Superior temporal gyrus (tissue), 1 donor: ENCODE results near the gene RPS23.
"Not testable (repeated sequence)": the region's sequence is repeated elsewhere in the genome, so short reads cannot be mapped to it uniquely, and the experiment has no call there.

Source experiments
- DNase-seq: peaks from one replicate; pipeline ENCODE4 v3.0.0-alpha.2; 2016; ENCODE audit errors: extremely low spot score

The RPS23 gene

DNA sequence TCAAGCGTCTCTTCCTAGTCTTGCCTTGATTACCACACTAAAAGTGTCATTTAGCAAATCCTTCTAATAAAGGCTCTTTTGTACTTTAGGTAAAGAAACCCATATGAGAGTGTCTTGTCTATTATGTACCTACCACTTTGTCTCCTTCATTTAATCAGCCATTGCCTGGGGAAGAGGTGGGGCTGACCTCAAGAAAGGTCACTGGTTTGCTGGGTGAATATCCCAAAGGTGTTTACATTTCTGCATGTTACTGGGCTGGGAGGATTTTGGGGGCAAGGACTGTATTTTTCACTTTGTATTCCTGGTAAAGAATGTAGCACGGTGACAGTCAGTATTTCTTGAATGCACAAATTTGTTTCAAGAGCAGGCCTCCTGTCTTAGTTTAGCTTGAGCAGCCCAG, 11.9 kb upstream of the RPS23 start:
- DNase-seq, result no peak

DNA sequence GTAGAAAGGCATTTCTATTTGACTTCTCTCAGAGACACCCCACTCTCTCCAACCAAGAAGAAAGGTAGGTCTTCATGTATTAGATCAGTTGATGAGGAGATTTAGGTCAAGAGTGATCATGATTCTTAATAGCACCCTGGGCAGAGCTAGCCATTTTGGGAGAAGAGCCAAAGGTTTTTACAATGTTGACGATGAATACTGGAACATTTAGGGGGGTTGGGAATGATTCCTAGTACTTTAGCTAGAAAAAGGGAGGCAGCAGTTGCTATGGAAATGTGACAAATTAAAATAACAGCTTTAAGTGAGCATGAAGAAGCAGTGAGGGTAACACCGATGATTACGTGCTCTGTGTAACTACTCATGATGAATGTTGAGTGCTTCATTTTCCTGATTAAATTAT, 9.5 kb upstream of the RPS23 start:
- peak; percentile 57 for DNase-seq

DNA sequence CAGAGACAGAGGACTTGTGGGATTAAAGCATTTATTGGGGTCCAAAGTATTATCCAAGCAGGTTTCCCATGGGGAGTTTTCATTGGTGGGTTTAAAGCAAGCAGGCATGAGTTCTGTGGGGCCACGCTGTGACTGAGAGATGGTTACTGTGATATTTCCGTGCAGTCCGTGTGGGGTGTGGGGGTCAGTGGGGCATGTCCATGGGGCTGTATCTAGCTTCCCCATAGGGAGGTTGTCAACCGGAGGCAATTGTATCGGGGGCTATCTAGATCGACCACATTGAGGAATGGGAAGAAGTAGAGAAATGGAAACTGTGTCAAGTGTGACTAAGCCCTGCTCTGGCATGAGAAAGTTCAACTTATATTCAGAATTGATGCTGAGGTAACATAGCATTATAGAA, 7.1 kb upstream of the RPS23 start:
- DNase-seq, result no peak

DNA sequence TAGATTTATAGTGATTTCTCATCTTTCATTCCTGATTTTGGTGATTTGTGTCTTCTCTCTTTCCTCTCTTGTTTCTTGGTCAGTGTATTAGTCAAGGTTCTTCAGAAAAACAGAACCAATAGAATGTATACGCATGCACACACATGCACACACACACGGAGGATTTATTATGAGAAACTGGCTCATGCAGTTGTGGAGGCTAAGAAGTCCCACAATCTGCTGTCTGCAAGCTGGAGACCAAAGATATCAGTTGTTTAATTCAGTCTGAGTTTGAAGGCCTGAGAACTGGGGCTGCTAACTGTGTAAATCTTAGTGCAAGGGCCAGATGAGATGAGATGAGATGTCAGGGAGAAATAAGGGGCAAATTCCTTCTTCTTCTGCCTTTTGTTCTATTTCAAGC, 5.7 kb upstream of the RPS23 start:
- DNase-seq, result no peak

DNA sequence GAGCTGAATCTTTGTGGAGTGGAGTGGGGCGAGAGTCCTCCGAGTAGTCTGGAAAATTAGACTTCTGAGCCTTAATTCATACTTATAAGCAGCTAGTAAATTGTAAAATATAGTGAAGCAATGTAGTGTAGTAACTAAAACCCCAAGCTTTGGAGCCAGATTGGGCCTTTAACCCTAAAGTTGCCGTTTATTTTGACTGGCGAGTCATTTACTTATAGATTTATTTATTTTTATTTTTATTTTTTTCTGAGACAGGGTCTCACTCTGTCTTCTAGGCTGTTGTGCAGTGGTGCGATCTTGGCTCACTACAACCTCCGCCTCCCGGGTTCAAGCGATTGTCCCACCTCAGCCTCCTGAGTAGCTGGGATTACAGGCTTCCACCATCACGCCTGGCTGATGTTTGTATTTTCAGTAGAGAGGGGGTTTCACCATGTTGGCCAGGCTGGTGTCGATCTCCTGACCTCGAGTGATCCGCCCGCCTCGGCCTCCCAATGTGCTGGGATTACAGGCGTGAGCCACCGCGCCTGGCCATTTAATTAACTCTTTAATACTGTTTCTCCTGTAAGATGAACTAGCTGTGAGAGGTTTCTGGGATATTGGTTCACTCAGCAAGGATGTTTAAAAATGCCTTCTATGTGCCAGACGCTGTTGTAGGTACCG, 687 bp upstream of the RPS23 start:
- no peak for DNase-seq

DNA sequence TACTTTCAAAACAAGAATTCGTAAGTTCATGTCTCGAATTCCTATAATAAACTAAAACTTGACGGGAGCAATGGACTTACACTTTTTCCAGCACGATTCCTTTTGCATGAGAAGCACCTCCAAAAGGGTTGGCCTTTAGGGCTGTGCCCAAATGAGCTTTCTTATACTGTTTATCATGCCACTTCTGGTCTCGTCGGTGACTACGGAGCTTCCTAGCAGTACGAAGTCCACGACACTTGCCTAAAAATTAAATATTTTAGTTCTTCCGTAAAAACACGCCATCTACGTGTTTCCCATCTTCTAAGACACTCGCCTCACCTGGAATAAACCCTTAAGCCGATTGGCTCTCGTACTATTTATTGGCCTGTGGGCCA, 554 bp downstream of the RPS23 start:
- no peak for DNase-seq

DNA sequence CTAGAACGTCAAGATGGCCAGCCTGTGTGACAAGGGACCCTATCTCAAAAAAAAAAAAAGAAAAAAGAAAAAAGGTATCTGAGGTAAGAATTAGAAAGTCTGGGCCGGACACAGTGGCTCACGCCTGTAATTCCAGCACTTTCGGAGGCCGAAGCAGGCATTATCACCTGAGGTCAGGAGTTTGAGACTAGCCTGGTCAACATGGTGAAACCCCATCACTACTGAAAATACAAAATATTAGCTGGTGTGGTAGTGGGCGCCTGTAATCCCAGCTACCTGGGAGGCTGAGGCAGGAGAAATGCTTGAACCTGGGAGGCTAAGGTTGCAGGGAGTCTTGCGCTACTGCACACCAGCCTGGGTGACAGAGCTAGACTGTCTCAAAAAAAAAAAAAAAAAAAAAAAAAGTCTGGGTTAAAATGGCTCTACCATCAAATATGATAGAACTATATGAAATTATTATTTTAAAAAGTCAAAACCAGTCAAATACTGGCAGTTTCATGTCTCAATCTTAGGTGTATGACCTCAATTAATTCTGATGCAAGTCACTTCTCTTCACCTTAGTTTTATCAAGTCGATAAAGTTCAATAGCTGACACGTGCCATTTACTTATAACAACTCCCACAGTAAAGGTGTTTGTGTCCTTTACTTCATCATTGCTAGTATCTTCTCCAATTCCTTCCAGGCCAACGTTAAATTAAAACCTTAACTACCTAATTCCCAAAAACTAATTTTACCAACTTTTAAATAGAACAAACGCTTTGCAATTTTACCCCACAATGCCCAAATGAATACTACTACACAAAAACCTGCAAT, 1.1 kb downstream of the RPS23 start:
- no peak for DNase-seq

DNA sequence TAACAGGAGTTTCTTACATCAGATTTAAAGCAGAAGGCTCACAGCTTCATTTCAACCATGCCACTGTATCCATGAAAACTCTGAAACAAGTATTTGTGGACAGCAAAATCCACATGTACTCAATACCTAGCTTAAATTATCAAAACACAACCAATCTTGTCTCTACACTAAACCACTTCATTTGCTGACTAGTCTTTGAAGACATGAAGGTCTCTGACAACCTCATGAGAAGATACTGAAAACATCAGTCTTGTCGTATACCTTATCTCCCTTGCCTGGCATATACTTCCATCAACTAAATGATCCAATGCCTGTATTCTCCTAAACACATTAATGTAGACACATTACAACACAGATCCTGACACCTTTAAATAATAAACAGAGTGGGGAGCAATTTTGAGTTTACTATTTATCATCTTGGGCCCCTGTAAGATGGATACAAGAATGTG, 2.9 kb downstream of the RPS23 start:
- DNase-seq, result no peak

DNA sequence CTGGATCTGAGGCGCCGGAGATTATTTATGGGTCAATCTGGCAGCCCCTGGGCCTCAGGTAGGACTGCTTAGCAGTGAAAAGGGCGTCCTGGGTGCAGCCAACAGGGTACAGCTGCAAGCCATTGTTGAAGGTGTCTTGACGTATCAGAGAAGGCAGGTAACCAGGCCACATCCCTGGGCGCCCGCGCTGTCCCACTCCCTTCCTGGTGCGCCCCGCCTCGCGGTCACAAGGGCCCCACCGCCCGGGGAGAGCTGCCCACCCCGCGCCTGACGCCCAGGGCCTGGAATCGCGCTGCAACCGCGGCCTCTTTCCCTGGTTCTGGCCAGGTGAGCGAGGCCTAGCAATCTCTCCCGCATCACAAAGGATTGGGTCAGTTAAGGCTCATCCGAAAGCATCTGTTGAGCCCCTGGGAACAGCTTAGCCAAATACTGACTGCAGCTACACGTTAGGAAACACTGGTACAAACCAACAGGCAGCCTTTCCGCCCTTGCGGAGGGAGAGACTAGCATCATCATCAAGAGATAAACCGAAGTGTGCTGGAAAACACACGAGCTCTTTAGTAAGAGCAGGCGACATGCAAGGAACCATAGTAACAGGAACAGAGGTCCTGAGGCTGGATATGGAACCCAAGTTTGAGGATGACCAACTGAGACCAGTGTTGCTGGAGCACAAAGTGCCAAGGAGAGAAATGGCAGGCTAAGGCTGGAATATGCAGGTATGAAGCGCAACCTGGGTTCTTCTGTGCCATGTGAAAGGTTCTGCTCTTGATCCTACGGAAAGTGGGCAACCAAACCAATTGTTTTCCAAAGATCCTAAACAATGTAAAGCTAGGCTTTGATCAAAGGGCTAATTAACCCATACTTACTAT, 3.6 kb downstream of the RPS23 start:
- no peak for DNase-seq

DNA sequence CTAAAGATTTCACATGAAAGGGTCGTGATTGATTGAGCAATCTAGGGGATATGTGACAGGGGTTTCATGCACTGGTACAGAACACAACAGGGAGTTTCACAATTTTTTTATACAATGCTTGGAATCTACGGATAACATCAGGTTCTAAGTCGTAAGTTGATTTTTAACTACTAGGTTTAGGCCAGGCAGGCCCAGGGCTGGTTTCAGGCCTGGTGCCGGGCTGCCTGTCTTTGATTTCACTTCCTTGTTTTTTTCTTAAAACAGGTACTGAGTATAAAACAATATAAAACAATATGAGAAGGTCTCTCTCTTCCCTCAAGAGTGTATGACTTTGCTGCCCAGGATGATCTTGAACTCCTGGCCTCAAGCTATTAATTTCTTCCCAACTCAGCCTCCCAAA, 4.7 kb downstream of the RPS23 start:
- DNase-seq, result not testable (repeated sequence)

DNA sequence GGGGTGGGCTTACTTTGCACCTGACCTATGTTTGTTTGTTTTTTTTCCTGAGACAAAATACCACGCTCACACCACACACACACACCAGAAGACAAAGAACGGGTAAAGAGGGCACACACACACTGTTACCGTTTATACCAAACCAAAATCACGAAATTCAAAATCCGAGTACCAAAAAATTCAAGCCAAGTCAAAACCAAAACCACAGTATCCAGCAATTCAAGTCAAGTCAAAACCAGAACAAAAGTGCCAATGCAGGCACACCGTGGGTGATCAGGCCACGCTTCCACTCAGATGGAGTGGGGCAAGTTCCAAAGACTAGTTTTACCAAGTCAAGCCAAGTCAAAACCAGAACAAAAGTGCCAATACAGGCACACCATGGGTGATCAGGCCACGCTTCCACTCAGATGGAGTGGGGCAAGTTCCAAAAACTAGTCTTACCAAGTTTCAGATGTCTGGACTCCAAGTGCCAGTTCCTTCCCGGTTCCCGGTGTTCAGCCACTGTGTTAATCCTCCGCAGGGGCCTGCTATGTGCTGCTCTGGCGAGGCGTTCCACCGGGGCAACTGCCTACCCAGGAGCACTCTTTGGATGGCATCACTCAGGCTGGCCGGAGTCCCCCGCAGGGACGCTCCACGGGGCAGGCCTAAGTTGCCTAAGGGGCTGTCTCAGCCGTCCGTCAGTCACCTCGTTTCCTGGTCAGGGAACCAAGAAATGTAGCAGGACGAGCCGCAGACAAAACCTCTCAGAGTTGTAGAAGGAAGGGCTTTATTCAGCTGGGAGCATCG, 5.4 kb downstream of the RPS23 start:
- DNase-seq, result not testable (repeated sequence)

DNA sequence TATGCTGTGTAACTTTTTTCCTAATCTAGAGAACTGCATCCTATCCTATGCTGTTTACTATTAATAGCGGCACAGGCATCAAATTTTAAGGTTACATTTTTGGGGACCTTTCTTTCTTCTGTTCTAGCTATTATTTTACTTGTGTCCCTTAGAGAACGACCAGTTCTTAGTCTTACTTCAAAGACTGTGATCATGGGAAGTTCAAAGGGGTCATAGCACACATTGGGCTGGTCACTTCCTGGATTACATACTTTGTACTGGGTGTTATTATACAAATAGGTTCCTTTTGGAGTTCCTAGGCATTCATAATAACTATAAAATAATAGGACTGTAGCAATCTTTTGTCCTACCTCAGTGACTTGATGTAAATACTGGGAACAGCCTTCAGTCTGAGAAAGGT, 8.8 kb downstream of the RPS23 start:
- not testable (repeated sequence) for DNase-seq

DNA sequence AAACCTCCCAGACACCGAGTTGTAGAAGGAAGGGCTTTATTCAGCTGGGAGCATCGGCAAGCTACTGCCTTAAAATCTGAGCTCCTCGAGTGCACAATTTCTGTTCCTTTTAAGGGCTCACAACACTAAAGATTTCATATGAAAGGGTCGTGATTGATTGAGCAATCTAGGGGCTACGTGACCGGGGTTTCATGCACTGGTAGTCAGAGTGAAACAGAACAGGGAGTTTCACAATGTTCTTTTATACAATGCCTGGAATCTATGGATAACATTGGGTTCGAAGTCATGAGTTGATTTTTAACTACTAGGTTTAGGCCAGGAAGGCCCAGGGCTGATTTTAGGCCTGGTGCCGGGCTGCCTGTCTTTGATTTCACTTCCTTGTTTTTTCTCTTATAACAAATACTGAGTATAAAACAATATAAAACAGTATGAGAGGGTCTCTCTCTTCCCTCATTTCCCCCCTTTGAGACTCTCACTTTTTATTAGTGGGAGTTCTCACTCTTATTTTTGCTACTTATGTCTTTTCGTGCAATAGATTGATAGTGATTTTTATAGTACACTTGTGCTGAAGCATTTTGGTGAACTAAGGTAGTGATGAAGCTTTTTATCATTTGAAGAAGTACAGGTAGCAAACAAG, 10.7 kb downstream of the RPS23 start:
- not testable (repeated sequence) for DNase-seq

DNA sequence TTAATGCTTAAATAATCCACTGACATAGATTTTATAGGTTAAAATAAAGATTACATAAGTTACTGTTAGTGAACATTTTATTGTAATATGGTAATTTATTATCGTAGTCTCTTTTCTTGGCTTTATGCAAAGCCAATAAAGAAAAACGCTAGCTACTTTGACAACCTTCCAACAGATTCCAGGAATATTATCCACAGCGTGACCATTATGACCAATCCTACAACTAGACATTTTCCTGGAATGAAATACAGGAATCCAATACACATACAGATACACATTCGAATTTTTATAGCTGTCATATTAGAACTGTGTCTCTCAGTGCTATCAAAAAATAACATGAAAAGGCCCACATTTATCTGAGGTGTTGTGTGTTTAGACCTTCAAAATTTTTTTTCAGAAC, 13.1 kb downstream of the RPS23 start:
- DNase-seq, result no peak

DNA sequence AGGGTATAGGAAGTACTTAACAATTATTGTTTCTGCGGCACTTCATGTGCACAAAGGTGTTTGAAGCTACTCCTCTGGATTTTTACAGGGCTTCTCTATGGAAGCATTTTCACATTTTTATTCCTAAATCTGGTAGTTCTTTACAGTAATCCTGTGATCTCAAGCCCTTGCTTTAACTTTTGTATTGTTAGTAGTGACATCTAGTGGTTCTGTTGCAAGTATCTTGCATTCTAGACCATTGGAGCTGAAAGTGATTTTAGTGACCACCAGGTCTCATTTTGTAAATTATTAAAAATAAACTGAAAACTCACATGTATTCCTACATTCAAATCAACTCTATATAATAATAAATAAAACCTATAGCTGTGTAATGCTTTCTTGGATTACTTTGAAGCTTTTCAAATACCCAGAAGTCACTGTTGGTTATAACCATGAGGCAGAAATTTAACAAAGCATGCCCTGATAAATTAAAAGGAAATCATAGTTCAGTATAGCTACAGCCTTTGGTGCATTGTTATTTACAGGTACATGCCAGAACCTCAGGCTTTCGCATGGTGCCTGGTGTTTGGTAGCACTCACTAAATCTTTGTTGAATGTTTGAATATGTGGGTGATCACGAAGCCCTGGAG, 18.9 kb downstream of the RPS23 start:
- peak; percentile 72 for DNase-seq

DNA sequence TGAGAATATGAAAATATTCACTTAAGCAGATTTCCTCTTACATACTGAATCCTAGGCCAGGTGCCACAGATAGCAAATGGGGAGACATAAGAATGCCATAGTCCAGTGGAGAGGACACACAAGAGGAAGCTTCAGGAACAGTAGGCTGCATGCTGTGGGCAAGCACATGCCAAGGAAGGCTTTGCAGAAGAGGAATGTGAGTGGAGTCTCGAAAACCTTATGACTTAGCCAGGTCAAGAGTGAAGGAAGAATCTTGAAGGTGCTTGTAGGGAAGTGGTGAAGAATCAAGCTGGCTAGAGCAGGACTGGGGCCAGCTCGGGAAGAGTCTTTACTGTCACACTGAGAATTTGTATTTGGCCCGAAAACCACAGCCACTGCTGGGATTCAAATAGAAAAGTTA, 20.4 kb downstream of the RPS23 start:
- DNase-seq, result no peak

DNA sequence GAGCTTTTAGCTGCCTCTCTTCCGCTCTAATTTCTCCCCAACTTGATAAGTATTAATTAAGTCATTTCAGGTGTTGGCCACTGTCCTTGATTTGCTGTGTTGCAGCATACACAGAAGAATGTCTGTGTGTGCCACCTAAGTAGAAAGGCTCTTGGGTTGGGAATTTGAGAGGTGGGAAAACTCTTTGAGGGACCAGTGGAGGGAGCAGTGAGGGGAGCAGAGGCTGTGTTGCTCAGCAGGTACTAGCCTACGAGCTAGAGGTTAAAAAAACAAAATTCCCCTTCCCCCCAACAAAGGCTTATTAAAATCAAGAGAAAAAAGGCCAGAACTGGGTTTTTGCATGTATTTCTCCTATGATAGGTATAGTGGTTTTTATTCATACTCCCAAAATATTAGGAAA, 20.9 kb downstream of the RPS23 start:
- no peak for DNase-seq

DNA sequence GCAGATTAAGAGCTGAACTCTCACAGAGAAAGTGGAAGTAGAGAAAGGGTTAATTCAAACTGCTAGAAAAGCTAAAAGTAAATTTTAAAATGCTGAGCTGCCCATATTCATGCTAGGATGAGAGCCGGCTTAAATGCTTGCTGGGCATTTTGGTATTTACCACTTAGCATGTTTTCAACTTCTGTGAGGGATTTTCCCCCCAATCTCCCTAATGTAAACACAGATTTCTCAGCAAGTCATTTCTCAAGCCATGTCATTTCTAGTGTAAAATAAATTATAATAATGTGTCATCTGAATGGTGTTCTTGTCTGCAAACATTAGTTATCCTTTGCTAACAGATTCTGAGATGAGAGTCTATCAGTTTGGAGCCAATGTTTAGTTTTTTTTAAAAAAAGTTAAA, 22.3 kb downstream of the RPS23 start:
- no peak for DNase-seq

DNA sequence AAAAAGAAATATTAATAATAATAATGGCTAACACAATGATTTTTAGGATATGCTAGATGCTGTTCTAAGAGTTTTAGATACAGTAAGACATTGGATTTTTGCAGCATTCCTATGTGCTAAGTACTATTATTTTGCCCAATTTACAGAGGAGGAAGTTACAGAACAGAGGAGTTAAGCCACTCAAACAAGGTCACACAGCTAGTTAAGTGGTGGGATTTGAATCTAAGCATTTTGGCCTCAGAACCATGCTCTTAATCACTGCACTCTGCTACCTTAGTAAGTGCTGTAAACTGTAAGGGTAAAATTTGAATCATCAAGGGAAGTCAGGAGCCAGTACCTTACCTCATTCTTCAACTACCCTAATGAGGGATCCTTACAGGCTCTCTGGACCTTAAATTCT, 25.4 kb downstream of the RPS23 start:
- no peak for DNase-seq

DNA sequence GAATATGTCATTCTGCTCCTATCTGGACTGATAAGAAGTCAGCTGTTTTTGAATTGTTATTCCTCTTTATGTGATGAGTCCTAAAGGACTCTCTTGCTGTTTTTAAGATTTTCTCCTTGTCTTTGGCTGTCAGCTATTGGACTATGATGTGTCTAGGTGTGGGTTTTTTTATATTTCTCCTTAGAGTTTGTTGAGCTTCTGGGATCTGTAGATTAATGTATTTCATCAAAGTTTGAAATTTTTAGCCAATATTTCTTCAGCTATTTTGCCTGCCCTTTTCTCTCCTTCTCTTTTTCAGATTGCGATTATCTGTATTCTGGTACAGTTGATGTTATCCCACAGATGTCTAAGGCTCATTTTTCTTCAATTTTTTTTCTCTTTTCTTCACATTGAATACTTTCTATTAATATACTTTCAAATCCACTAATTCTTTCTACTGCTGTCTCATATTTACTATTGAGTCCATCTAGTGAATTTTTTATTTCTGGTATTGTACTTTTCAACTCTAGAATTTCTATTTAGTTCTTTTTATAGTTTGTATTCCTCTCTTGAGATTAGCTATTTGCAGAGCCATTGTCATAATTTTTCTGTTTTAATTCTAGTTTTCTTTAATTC, 31.1 kb downstream of the RPS23 start:
- no peak for DNase-seq
